Measurements from ENCODE around the gene DCUN1D5.
"Not testable (repeated sequence)": the region's sequence is repeated elsewhere in the genome, so short reads cannot be mapped to it uniquely, and the experiment has no call there.

Gene DCUN1D5

GRCh38 chr11:103055221-103055890 lies 36.6 kb downstream of the DCUN1D5 start:
- DNase-seq (ENCODE audit: low read depth) = peak; percentile 21

GRCh38 chr11:103053997-103054396 lies 38.0 kb downstream of the DCUN1D5 start:
- DNase-seq (ENCODE audit: low read depth) = no peak

DNA sequence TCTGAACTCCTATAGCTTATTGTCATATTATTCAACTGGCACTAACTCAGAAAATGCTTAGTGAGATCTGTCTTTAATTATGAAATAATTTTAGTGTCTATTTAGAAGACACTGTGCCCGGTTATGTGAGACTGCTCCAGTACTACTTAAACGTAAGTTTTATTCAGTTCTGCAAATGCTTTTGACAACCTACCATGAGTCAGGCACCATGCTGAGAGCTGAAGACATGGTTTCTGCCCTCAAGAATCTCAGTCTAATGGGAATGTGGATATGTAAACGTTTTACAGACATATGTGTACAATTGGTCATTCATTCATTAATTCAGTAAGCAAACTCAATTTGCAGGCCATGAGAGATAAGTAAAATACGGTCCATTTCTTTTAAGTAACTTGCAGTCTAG lies 40.0 kb downstream of the DCUN1D5 start:
- peak; percentile 18 for DNase-seq (ENCODE audit: low read depth)

DNA sequence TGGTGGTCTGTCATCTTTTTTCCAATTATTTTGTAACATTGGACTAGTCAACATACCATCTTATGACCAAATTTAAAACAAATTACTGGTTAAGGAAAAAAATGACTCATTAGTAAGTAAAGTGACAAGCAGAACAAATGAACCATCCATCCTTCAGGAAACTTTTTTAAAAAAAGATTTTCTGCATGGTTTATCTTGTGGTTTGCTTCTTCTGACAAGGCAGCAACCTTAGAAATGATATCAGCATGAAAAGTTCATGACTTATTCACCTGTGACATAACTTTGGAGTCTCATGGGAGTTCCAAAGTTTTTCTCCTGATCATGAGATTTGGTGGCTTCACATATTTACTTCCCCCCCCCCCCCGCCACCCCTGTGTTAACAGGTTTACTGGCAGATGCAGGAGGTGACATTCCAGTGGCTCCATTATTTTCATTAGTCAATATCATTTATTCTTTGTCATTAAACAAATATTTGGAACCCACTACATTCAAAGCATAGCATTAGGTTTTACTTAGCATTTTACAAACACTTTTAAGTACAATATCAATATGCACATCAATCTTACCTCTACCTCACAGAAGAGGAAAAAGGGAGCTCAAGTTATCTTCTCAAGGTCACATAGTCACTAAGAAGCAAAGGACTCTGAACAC lies 40.7 kb downstream of the DCUN1D5 start:
- no peak for DNase-seq (ENCODE audit: low read depth)

- no peak for DNase-seq (ENCODE audit: low read depth)
Measured at GRCh38 chr11:103050351-103050750, 41.6 kb downstream of the DCUN1D5 start.

GRCh38 chr11:103047837-103048236 lies 44.1 kb downstream of the DCUN1D5 start:
- no peak for DNase-seq (ENCODE audit: low read depth)

DNA sequence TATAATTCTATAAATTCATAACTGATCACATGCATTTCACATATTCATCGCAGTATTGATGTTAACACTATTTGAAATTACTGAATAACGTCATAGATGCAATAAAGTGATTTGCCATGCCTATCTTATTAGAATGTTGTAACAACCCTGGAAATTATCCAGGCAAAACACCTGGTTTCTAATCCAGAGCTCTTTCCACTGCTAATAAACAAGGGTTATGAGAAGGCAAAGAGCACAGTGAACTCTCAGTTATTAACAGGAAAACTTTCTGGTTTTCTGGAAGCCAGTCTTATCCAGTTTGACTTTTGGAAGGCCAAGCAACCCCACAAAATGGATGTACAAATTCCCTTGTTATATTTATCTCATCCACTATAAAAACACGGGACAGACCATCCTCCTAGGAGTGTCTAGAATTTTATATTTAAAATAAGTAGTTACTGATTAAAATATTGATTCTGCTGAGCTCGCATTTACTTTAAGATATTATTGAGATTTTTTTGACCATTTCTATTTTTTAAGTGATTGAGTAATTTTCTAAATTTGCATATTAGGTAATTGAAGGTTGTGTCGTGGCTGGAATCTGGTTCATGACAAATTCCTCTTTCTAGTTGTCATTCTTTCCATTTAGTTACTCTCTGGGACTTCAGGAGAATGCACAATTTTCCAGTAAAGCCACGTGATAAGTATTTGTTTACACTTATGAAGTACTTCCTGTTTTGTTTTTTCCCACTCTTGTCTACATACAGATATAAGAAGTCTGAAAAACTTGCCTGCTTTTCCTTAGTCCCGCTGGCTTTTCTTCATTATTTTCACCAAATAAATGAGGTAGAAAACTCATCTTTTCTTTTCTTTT lies 47.9 kb downstream of the DCUN1D5 start:
- no peak for DNase-seq (ENCODE audit: low read depth)

GRCh38 chr11:103042161-103042560 lies 49.8 kb downstream of the DCUN1D5 start:
- DNase-seq (ENCODE audit: low read depth) = no peak

GRCh38 chr11:103035791-103036434 lies 56.0 kb downstream of the DCUN1D5 start:
- peak; percentile 56 for DNase-seq (ENCODE audit: low read depth)

- no peak for DNase-seq (ENCODE audit: low read depth)
Measured at GRCh38 chr11:103035216-103035615, 56.7 kb downstream of the DCUN1D5 start.

DNA sequence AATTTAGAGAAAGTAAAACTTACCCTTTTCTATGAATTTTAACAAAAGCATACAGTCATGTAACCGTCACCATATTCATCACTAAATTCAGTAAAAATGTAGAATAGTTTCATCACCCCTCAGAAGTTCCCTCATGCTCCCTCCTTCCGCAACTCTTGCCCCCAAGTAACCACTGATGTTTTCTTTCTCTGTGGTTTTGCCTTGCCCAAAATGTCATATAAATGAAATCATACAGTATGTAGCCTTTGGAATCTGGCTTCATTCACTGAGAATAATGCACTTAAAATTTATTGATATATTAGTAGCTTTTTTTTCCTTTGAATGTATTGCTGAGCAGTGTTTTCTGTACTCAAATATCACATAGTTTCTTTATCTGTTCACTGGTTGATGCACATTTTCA lies 60.1 kb downstream of the DCUN1D5 start:
- no peak for DNase-seq (ENCODE audit: low read depth)

DNA sequence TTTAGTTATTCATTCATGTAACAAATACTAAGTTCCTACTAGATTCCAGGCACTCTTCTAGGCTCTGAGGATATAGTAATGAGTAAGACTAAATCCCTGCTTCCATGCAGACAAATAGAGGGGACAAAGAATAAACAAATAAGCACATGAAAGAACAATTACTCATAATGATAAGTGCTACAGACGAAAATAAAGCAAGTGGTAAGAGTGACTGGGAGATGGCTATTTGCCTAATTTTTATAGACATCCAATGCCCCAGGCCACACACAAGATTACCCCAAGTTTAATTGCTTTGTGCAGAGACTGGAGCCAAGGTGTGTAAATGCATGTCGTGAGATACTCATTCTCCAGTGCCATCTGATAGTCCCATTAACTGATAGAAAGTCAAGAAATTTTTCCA lies 62.6 kb downstream of the DCUN1D5 start:
- no peak for DNase-seq (ENCODE audit: low read depth)

DNA sequence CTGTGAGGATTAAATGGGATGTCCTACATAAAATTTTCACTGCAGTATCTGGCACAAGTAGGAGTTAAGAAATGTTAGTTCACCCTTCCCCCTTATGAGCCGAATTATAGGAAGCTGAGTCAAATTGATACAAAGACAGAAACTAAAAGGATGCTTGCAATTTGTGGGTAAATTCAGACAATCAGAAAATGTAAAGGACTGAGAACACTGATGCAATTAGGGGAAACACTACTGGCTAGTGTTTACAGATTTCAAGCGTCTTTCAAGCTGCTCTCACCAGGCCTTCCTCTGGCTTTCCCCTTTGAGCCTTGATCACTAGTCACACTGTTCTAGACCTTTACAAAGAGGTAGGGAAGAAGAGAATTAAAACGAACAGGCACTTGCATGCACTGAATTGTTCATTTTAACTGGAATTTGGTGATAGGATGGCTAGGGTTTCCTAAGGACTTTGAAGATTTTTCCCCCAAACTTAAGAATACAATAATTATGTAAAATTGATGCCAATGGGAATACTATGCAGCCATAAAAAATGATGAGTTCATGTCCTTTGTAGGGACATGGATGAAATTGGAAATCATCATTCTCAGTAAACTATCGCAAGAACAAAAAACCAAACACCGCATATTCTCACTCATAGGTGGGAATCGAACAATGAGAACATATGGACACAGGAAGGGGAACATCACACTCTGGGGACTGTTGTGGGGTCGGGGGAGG lies 63.5 kb downstream of the DCUN1D5 start:
- not testable (repeated sequence) for DNase-seq (ENCODE audit: low read depth)

DNA sequence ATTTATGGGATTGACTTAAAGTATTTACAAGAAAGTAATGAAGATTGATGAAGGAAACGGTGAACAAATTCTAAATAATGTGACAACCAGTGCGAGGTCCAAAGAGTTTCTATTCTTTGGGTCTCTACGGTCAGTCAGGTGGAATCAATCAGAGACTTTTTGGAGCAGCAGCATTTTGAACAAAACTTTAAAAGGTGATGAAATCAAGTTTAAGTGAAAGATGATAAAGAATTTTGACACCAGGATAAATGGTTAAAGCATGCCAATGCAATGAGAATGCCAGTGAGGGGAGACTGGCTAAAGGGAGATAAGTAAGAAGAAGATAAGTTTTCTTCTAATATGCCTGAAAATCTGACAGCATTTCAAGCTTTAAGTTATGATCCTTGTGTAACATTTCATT lies 67.9 kb downstream of the DCUN1D5 start:
- no peak for DNase-seq (ENCODE audit: low read depth)

DNA sequence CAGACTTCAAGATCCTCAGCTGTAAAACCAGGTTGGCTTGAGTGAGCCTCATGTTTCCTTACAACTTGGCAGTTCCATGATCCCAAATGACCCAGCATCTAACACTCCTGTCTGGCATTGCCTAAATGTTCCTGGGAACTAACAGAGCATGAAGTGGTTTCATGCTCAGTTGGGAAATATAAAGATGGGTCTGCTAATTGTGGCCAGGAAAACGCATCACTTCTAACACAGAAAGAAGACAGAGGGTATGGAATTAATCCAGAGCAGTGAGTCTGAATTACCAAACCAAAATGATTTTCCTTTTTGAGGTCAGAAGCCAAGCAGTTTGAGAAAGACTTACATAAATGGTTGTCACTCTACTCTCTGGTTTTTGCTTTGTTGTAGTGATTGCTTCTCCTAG lies 75.9 kb downstream of the DCUN1D5 start:
- DNase-seq (ENCODE audit: low read depth) = no peak

DNA sequence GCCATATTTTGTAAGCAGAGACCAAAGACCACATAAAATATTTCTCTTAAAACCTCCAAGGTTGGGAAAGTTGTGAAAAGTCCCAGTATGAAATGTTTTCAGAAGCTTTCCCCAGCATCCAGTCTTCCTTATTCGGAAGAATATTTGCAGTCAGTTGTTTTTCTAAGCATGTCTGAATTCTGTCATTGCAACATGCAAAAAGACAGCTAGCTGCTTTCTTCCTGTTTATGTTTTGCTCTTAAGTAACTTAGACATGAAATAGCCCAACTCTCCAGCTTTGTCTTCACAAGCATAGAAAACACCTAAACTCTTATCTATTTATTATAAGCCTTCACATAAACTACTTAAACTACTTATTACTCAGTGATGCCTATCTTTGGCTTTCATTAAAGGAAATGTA lies 78.5 kb downstream of the DCUN1D5 start:
- no peak for DNase-seq (ENCODE audit: low read depth)

Measured in GM04504 (cell line).